ENCODE data around the gene ID1. TPM values are rescaled to one million over a fixed set of nuclear protein-coding genes. Genes with fewer than 3 reads are reported as not detected.

Gene ID1
- total and polyA plus RNA-seq, 2 of the 13 experiments (the other 11 are each of a cell fraction or from before 2014, with no cell fraction given): 320 to 419 TPM

DNA sequence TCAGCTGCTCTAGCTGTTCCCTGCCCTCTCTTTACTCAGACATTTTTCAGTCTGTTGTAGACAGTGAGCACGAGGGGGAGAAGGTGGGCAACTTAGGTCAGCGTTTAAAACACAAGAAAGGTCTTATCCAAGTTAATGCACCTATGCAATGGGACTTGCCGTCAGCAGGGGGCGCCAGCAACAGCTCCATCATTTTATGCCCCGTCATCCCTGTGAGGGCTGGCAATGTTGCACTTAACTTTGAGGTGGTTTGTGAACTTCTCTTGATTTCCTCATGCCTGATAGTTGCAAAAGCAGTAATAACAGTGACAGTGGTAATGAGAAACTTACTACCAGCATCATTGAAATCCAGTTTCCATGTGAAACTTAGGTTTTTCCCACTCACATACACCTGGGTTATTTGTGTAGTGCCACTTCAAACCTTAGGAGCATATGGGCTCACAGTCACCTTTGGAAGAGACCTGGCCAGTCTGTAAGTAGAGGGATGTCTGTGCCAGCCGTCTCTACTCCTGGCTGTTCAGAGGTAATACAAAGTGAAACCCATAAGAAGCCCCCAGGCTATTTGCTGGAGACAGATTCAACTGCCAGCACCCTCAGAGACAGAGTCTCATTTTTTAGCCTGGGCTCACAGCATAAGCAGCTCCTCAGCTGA lies 44.9 kb upstream of the ID1 start (continued):
- TF ChIP-seq KAT8 (CRISPR knock-in tag; IDR thresholded peaks at IDR 0.05) (no peak), ZNF784 (CRISPR knock-in tag; IDR thresholded peaks at IDR 0.05; ENCODE audit: borderline replicate concordance) (0 out of 2 replicates have a peak, but pooled peaks have one; percentile 44), CREB1 (IDR thresholded peaks at IDR 0.05) (peak; percentile 24; the same call in 1 of the 2 replicates), CREB1 (CRISPR knock-in tag; IDR thresholded peaks at IDR 0.05) (no peak), MAFK (conservative IDR thresholded peaks at IDR 0.05 in 1 of 2, IDR thresholded peaks at IDR 0.05 in 1 of 2; ENCODE audit: low read length in 2 of 2) (peak; percentile 70 to 91), MAFG (CRISPR knock-in tag; IDR thresholded peaks at IDR 0.05) (peak; percentile 67), ZBTB8A (CRISPR knock-in tag; IDR thresholded peaks at IDR 0.05; ENCODE audit: borderline replicate concordance, low read depth) (no peak), TERF1 (CRISPR knock-in tag; IDR thresholded peaks at IDR 0.05) (no peak), ZNF83 (CRISPR knock-in tag; IDR thresholded peaks at IDR 0.05; ENCODE audit: borderline replicate concordance) (no peak), RELA (CRISPR knock-in tag; IDR thresholded peaks at IDR 0.05) (no peak), ZSCAN25 (CRISPR knock-in tag; IDR thresholded peaks at IDR 0.05) (no peak), ZNF512B (CRISPR knock-in tag; IDR thresholded peaks at IDR 0.05; ENCODE audit: borderline replicate concordance) (no peak), TGIF2 (CRISPR knock-in tag; IDR thresholded peaks at IDR 0.05) (peak; percentile 36; the same call in 1 of the 2 replicates), SALL1 (CRISPR knock-in tag; IDR thresholded peaks at IDR 0.05) (peak; percentile 48; the same call in 1 of the 2 replicates), RBFOX2 (IDR thresholded peaks at IDR 0.05; ENCODE audit: low read depth, low read length) (no peak), ZNF318 (CRISPR knock-in tag; IDR thresholded peaks at IDR 0.05) (no peak)

Measured in HepG2 (cell line).